ENCODE data around the gene SLC4A4.

SLC4A4 gene

GRCh38 chr4:71441186-71442169 is 102.7 kb downstream of the SLC4A4 start:
- Histone ChIP-seq H3K9me3 (ENCODE audit: control insufficient read depth, insufficient read depth, low read length) (no peaks in the 10 kb centered on the region), H3K4me2 (ENCODE audit: low read length) (no peak overlapping the region)
- TF ChIP-seq EZH2phosphoT487 (IDR thresholded peaks at IDR 0.05; ENCODE audit: borderline replicate concordance, low read length) = no peak
- TF ChIP-seq CTCF (IDR thresholded peaks at IDR 0.05; ENCODE audit: low read depth, low read length, poor library complexity, severe bottlenecking) = no peak

GRCh38 chr4:71442336-71442735 is 103.5 kb downstream of the SLC4A4 start:
- H4K20me1 ChIP-seq (ENCODE audit: control insufficient read depth, insufficient read depth, low read depth, low read length) = no peaks in the 10 kb centered on the region
- H3K79me2 ChIP-seq (ENCODE audit: control insufficient read depth, low read length) = no peaks in the 10 kb centered on the region
- no peaks in the 10 kb centered on the region for H3K4me1 ChIP-seq (ENCODE audit: control insufficient read depth, low read length)
- TF ChIP-seq CTCF (IDR thresholded peaks at IDR 0.05; ENCODE audit: low read depth, low read length, poor library complexity, severe bottlenecking) = no peak
- no peak for TF ChIP-seq EZH2phosphoT487 (IDR thresholded peaks at IDR 0.05; ENCODE audit: borderline replicate concordance, low read length)
- H3K9me2 ChIP-seq (replicated peaks; ENCODE audit: control insufficient read depth, low read length) = no peaks in the 10 kb centered on the region
- no peaks in the 10 kb centered on the region for H3K36me3 ChIP-seq (ENCODE audit: control insufficient read depth, low read length)
- no peaks in the 10 kb centered on the region for H3K27me3 ChIP-seq (ENCODE audit: control insufficient read depth, low read length)
- H3K4me3 ChIP-seq (ENCODE audit: low read length) = no peak overlapping the region
- no peak overlapping the region for H3K4me2 ChIP-seq (ENCODE audit: low read length)
- H3K9me3 ChIP-seq (ENCODE audit: control insufficient read depth, insufficient read depth, low read length) = no peaks in the 10 kb centered on the region
- no peaks in the 10 kb centered on the region for H3F3A ChIP-seq (ENCODE audit: control insufficient read depth, insufficient read depth)
- no peak overlapping the region for H3K27ac ChIP-seq (ENCODE audit: low read depth, low read length)

More at GRCh38 chr4:71441186-71442169, 102.7 kb downstream of the SLC4A4 start:
- Histone ChIP-seq H3K9me2 (replicated peaks; ENCODE audit: control insufficient read depth, low read length) (no peaks in the 10 kb centered on the region), H4K20me1 (ENCODE audit: control insufficient read depth, insufficient read depth, low read depth, low read length) (no peaks in the 10 kb centered on the region), H3K4me1 (ENCODE audit: control insufficient read depth, low read length) (no peaks in the 10 kb centered on the region), H3K79me2 (ENCODE audit: control insufficient read depth, low read length) (no peaks in the 10 kb centered on the region), H3K27ac (ENCODE audit: low read depth, low read length) (no peak overlapping the region), H3K27me3 (ENCODE audit: control insufficient read depth, low read length) (no peaks in the 10 kb centered on the region), H3K36me3 (ENCODE audit: control insufficient read depth, low read length) (no peaks in the 10 kb centered on the region), H3K4me3 (ENCODE audit: low read length) (no peak overlapping the region), H3F3A (ENCODE audit: control insufficient read depth, insufficient read depth) (no peaks in the 10 kb centered on the region)

GRCh38 chr4:71444395-71444794 is 105.6 kb downstream of the SLC4A4 start:
- H3K36me3 ChIP-seq (ENCODE audit: control insufficient read depth, low read length) = no peaks in the 10 kb centered on the region
- no peak overlapping the region for H3K27ac ChIP-seq (ENCODE audit: low read depth, low read length)
- H3K27me3 ChIP-seq (ENCODE audit: control insufficient read depth, low read length) = no peaks in the 10 kb centered on the region
- no peaks in the 10 kb centered on the region for H3F3A ChIP-seq (ENCODE audit: control insufficient read depth, insufficient read depth)
- no peaks in the 10 kb centered on the region for H4K20me1 ChIP-seq (ENCODE audit: control insufficient read depth, insufficient read depth, low read depth, low read length)
- no peaks in the 10 kb centered on the region for H3K4me1 ChIP-seq (ENCODE audit: control insufficient read depth, low read length)
- TF ChIP-seq CTCF (IDR thresholded peaks at IDR 0.05; ENCODE audit: low read depth, low read length, poor library complexity, severe bottlenecking) (no peak), EZH2phosphoT487 (IDR thresholded peaks at IDR 0.05; ENCODE audit: borderline replicate concordance, low read length) (no peak)
- H3K9me3 ChIP-seq (ENCODE audit: control insufficient read depth, insufficient read depth, low read length) = no peaks in the 10 kb centered on the region
- no peak overlapping the region for H3K4me3 ChIP-seq (ENCODE audit: low read length)
- no peaks in the 10 kb centered on the region for H3K79me2 ChIP-seq (ENCODE audit: control insufficient read depth, low read length)
- H3K4me2 ChIP-seq (ENCODE audit: low read length) = no peak overlapping the region
- no peaks in the 10 kb centered on the region for H3K9me2 ChIP-seq (replicated peaks; ENCODE audit: control insufficient read depth, low read length)
